ENCODE data around the gene OSBPL7. TPM values are rescaled to one million over a fixed set of nuclear protein-coding genes. Genes with fewer than 3 reads are reported as not detected.

OSBPL7 gene
- total and polyA plus RNA-seq, 2 of the 13 experiments (the other 11 are each of a cell fraction or from before 2014, with no cell fraction given), result 4.7 to 6.6 TPM

DNA sequence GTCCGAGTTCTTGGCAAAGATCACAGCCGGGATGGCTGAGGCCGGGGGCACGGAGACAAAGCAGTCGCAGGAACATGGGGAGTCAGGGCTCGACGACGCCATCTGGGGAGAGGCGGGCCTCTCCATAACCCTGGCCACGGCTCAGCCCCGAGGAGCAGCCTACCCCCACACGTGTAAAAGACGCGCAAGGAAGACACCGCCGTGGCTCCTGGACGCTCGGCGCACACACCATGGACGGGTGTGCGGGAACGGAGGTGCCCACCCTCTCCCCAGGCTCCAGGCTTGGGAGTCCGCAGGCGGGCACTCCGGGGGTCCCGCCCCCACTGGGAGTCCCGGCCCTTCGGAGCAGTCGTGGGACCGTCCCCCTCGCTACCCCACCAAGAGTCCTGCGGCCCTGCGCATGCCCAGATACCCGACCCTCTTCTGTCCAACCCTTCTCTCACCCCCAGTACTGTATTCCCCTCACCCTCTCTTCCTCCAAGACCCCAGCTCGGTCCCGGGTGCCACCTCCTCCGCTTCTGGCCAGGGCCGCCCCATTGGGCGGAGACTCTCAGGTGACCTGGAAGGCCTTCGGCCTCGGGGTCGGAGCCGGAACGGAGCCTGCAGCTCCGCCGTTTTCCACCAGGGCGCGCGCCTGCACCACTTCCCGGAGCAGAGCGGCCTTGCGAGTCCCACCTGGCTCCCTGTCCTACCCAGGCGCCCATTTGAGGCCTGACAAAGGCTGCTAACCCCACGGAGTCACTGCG, 19.3 kb upstream of the OSBPL7 start, which contains the start of gene SCRN2 (continued):
- no peak for TF ChIP-seq ZNF780A (CRISPR knock-in tag; IDR thresholded peaks at IDR 0.05)
- peak; percentile 82 for TF ChIP-seq ZNF816 (CRISPR knock-in tag; IDR thresholded peaks at IDR 0.05; ENCODE audit: borderline replicate concordance)
- TF ChIP-seq, protein P1, sequence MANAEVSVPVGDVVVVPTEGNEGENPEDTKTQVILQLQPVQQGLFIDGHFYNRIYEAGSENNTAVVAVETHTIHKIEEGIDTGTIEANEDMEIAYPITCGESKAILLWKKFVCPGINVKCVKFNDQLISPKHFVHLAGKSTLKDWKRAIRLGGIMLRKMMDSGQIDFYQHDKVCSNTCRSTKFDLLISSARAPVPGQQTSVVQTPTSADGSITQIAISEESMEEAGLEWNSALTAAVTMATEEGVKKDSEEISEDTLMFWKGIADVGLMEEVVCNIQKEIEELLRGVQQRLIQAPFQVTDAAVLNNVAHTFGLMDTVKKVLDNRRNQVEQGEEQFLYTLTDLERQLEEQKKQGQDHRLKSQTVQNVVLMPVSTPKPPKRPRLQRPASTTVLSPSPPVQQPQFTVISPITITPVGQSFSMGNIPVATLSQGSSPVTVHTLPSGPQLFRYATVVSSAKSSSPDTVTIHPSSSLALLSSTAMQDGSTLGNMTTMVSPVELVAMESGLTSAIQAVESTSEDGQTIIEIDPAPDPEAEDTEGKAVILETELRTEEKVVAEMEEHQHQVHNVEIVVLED (CRISPR knock-in tag; IDR thresholded peaks at IDR 0.05; ENCODE audit: borderline replicate concordance), result peak; percentile 67
- TF ChIP-seq, protein P2, sequence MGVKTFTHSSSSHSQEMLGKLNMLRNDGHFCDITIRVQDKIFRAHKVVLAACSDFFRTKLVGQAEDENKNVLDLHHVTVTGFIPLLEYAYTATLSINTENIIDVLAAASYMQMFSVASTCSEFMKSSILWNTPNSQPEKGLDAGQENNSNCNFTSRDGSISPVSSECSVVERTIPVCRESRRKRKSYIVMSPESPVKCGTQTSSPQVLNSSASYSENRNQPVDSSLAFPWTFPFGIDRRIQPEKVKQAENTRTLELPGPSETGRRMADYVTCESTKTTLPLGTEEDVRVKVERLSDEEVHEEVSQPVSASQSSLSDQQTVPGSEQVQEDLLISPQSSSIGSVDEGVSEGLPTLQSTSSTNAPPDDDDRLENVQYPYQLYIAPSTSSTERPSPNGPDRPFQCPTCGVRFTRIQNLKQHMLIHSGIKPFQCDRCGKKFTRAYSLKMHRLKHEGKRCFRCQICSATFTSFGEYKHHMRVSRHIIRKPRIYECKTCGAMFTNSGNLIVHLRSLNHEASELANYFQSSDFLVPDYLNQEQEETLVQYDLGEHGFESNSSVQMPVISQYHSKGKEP (CRISPR knock-in tag; IDR thresholded peaks at IDR 0.05), result 0 out of 2 replicates have a peak, but pooled peaks have one; percentile 17
- TF ChIP-seq ELF3 (CRISPR knock-in tag; IDR thresholded peaks at IDR 0.05), result peak; percentile 87
- no peak for TF ChIP-seq TCF7L2 (IDR thresholded peaks at IDR 0.05; ENCODE audit: low read depth, low read length)
- peak; percentile 11; the same call in 1 of the 2 replicates for TF ChIP-seq FOXO1 (CRISPR knock-in tag; IDR thresholded peaks at IDR 0.05)
- peak; percentile 57; the same call in 1 of the 2 replicates for TF ChIP-seq MEIS1 (CRISPR knock-in tag; IDR thresholded peaks at IDR 0.05; ENCODE audit: borderline replicate concordance)
- TF ChIP-seq, protein P3, sequence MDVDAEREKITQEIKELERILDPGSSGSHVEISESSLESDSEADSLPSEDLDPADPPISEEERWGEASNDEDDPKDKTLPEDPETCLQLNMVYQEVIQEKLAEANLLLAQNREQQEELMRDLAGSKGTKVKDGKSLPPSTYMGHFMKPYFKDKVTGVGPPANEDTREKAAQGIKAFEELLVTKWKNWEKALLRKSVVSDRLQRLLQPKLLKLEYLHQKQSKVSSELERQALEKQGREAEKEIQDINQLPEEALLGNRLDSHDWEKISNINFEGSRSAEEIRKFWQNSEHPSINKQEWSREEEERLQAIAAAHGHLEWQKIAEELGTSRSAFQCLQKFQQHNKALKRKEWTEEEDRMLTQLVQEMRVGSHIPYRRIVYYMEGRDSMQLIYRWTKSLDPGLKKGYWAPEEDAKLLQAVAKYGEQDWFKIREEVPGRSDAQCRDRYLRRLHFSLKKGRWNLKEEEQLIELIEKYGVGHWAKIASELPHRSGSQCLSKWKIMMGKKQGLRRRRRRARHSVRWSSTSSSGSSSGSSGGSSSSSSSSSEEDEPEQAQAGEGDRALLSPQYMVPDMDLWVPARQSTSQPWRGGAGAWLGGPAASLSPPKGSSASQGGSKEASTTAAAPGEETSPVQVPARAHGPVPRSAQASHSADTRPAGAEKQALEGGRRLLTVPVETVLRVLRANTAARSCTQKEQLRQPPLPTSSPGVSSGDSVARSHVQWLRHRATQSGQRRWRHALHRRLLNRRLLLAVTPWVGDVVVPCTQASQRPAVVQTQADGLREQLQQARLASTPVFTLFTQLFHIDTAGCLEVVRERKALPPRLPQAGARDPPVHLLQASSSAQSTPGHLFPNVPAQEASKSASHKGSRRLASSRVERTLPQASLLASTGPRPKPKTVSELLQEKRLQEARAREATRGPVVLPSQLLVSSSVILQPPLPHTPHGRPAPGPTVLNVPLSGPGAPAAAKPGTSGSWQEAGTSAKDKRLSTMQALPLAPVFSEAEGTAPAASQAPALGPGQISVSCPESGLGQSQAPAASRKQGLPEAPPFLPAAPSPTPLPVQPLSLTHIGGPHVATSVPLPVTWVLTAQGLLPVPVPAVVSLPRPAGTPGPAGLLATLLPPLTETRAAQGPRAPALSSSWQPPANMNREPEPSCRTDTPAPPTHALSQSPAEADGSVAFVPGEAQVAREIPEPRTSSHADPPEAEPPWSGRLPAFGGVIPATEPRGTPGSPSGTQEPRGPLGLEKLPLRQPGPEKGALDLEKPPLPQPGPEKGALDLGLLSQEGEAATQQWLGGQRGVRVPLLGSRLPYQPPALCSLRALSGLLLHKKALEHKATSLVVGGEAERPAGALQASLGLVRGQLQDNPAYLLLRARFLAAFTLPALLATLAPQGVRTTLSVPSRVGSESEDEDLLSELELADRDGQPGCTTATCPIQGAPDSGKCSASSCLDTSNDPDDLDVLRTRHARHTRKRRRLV (CRISPR knock-in tag; IDR thresholded peaks at IDR 0.05), result peak; percentile 94
- no peak for TF ChIP-seq CHD2 (IDR thresholded peaks at IDR 0.05; ENCODE audit: low read depth, low read length)
- TF ChIP-seq CBX1 (IDR thresholded peaks at IDR 0.05; ENCODE audit: low read depth), result no peak
- TF ChIP-seq, protein P4, sequence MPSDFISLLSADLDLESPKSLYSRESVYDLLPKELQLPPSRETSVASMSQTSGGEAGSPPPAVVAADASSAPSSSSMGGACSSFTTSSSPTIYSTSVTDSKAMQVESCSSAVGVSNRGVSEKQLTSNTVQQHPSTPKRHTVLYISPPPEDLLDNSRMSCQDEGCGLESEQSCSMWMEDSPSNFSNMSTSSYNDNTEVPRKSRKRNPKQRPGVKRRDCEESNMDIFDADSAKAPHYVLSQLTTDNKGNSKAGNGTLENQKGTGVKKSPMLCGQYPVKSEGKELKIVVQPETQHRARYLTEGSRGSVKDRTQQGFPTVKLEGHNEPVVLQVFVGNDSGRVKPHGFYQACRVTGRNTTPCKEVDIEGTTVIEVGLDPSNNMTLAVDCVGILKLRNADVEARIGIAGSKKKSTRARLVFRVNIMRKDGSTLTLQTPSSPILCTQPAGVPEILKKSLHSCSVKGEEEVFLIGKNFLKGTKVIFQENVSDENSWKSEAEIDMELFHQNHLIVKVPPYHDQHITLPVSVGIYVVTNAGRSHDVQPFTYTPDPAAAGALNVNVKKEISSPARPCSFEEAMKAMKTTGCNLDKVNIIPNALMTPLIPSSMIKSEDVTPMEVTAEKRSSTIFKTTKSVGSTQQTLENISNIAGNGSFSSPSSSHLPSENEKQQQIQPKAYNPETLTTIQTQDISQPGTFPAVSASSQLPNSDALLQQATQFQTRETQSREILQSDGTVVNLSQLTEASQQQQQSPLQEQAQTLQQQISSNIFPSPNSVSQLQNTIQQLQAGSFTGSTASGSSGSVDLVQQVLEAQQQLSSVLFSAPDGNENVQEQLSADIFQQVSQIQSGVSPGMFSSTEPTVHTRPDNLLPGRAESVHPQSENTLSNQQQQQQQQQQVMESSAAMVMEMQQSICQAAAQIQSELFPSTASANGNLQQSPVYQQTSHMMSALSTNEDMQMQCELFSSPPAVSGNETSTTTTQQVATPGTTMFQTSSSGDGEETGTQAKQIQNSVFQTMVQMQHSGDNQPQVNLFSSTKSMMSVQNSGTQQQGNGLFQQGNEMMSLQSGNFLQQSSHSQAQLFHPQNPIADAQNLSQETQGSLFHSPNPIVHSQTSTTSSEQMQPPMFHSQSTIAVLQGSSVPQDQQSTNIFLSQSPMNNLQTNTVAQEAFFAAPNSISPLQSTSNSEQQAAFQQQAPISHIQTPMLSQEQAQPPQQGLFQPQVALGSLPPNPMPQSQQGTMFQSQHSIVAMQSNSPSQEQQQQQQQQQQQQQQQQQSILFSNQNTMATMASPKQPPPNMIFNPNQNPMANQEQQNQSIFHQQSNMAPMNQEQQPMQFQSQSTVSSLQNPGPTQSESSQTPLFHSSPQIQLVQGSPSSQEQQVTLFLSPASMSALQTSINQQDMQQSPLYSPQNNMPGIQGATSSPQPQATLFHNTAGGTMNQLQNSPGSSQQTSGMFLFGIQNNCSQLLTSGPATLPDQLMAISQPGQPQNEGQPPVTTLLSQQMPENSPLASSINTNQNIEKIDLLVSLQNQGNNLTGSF (CRISPR knock-in tag; IDR thresholded peaks at IDR 0.05), result 0 out of 2 replicates have a peak, but pooled peaks have one; percentile 13
- no peak for TF ChIP-seq ZNF652 (CRISPR knock-in tag; IDR thresholded peaks at IDR 0.05; ENCODE audit: borderline replicate concordance, low read depth)
- no peak for TF ChIP-seq ZNF562 (CRISPR knock-in tag; IDR thresholded peaks at IDR 0.05; ENCODE audit: borderline replicate concordance)
- TF ChIP-seq RAD21 (CRISPR knock-in tag; IDR thresholded peaks at IDR 0.05), result peak; percentile 99

All from HepG2 (cell line).